BE2C (cell line): ENCODE measurements around the gene KLF3.
A peak's percentile ranks its signal among the peaks of the same experiment; 100 is the strongest.

Source experiments
- DNase-seq: peaks from one replicate; pipeline ENCODE4 v3.0.0-alpha.2; 2020
- H3K27me3 ChIP-seq: fragments of 250-450 bp; sonication (Bioruptor Pico); 2 replicates; pipeline ENCODE4 v1.5.1; 2020; ENCODE audit warnings: mild to moderate bottlenecking
- H3K36me3 ChIP-seq: fragments of 250-450 bp; sonication (Bioruptor Pico); 2 replicates; pipeline ENCODE4 v1.5.1; 2020; ENCODE audit warnings: mild to moderate bottlenecking
- H3K4me1 ChIP-seq: fragments of 250-450 bp; sonication (Bioruptor Pico); 2 replicates; pipeline ENCODE4 v1.5.1; 2020
- H3K4me3 ChIP-seq: 2 replicates; pipeline ENCODE4 v1.5.1; 2011; ENCODE audit warnings: low read depth, low read length
- H3K9me3 ChIP-seq: fragments of 250-450 bp; sonication (Bioruptor Pico); 2 replicates; pipeline ENCODE4 v1.5.1; 2020
- CTCF ChIP-seq: IDR thresholded peaks from 2 replicates; pipeline ENCODE4 v1.5.1; 2012; ENCODE audit warnings: mild to moderate bottlenecking, low read depth, low read length

The KLF3 gene

GRCh38 chr4:38673130-38673978, 9.4 kb downstream of the KLF3 start:
- no peaks in the 10 kb centered on the region for H3K27me3 ChIP-seq
- H3K4me1 ChIP-seq: peaks cover 51% of the 10 kb centered on the region
- DNase-seq: no peak
- no peak for TF ChIP-seq CTCF
- no peak overlapping the region for H3K4me3 ChIP-seq
- H3K36me3 ChIP-seq: peaks cover 2% of the 10 kb centered on the region; the same call in 1 of the 2 replicates
- no peaks in the 10 kb centered on the region for H3K9me3 ChIP-seq

GRCh38 chr4:38674258-38675144, 10.5 kb downstream of the KLF3 start:
- H3K27me3 ChIP-seq: no peaks in the 10 kb centered on the region
- no peak for DNase-seq
- H3K4me1 ChIP-seq: peaks cover 44% of the 10 kb centered on the region
- H3K36me3 ChIP-seq: peaks cover 6% of the 10 kb centered on the region
- TF ChIP-seq CTCF: no peak
- no peak overlapping the region for H3K4me3 ChIP-seq
- no peaks in the 10 kb centered on the region for H3K9me3 ChIP-seq

- Histone ChIP-seq H3K4me3 (no peak overlapping the region), H3K27me3 (no peaks in the 10 kb centered on the region), H3K36me3 (peaks cover 9% of the 10 kb centered on the region), H3K4me1 (peaks cover 39% of the 10 kb centered on the region), H3K9me3 (no peaks in the 10 kb centered on the region)
- DNase-seq: peak; percentile 81
- peak; percentile 93 for TF ChIP-seq CTCF
Measured at GRCh38 chr4:38675146-38676121, 11.4 kb downstream of the KLF3 start.

- no peak for DNase-seq
- no peaks in the 10 kb centered on the region for H3K9me3 ChIP-seq
- H3K36me3 ChIP-seq: peaks cover 25% of the 10 kb centered on the region
- H3K4me3 ChIP-seq: no peak overlapping the region
- H3K4me1 ChIP-seq: peaks cover 33% of the 10 kb centered on the region
- TF ChIP-seq CTCF: no peak
- H3K27me3 ChIP-seq: no peaks in the 10 kb centered on the region
Measured at GRCh38 chr4:38676986-38677385, 13.0 kb downstream of the KLF3 start.

- peaks cover 28% of the 10 kb centered on the region for H3K4me1 ChIP-seq
- TF ChIP-seq CTCF: no peak
- DNase-seq: no peak
Measured at GRCh38 chr4:38677441-38677840, 13.4 kb downstream of the KLF3 start.

More at GRCh38 chr4:38677441-38677840, 13.4 kb downstream of the KLF3 start:
- Histone ChIP-seq H3K36me3 (peaks cover 29% of the 10 kb centered on the region), H3K4me3 (no peak overlapping the region), H3K27me3 (no peaks in the 10 kb centered on the region), H3K9me3 (no peaks in the 10 kb centered on the region)
